GM13977 (cell line): ENCODE data around the gene TMEM74B.

Experiments used
- DNase-seq: peaks from one replicate; pipeline ENCODE4 v3.0.0; 2012; ENCODE audit warnings: low spot score
- CTCF ChIP-seq: IDR thresholded peaks from 2 replicates; pipeline ENCODE4 v1.5.1; 2012; ENCODE audit warnings: mild to moderate bottlenecking, control low read depth; ENCODE audit not compliant: insufficient read depth; ENCODE audit errors: extremely low read depth, missing control alignments
- in situ Hi-C: fragments of 300-500 bp; cut with MboI; formaldehyde crosslinking; loops from one replicate; pipeline ENCODE4 v1.12.0; 2022; ENCODE audit warnings: low sequenced_read_pairs, low pct_unique_long_range_greater_than_20kb, mixed read lengths, inconsistent platforms; ENCODE audit not compliant: unreplicated experiment

TMEM74B gene

GRCh38 chr20:1182106-1182505, 2.7 kb downstream of the TMEM74B start:
- DNase-seq = no peak
- TF ChIP-seq CTCF = no peak
- in situ Hi-C loops = no loop called here

GRCh38 chr20:1180949-1181348, 3.8 kb downstream of the TMEM74B start:
- no peak for TF ChIP-seq CTCF
- no peak for DNase-seq
- in situ Hi-C loops = no loop called here

GRCh38 chr20:1178623-1179022, 6.2 kb downstream of the TMEM74B start:
- in situ Hi-C loops = no loop called here
- no peak for DNase-seq
- no peak for TF ChIP-seq CTCF

- in situ Hi-C loops = no loop called here
- no peak for DNase-seq
- TF ChIP-seq CTCF = no peak
Measured at GRCh38 chr20:1178103-1178502, 6.7 kb downstream of the TMEM74B start.

- no peak for DNase-seq
- TF ChIP-seq CTCF = peak; percentile 16
- in situ Hi-C loops = no loop called here
Measured at GRCh38 chr20:1177680-1178079, 7.1 kb downstream of the TMEM74B start.

GRCh38 chr20:1174787-1175186, 10.0 kb downstream of the TMEM74B start:
- TF ChIP-seq CTCF = no peak
- no peak for DNase-seq
- in situ Hi-C loops = no loop called here

- in situ Hi-C loops = no loop called here
- TF ChIP-seq CTCF = no peak
- DNase-seq = no peak
Measured at GRCh38 chr20:1173698-1174097, 11.1 kb downstream of the TMEM74B start.
